Nephron progenitor cell (in vitro differentiated cells): ENCODE measurements around the gene C1orf56.

Source experiments
- DNase-seq: peaks from one replicate; pipeline ENCODE4 v3.0.0; 2021
- H3K27ac Mint-ChIP-seq: 2 replicates; pipeline ENCODE4 v1.8.0; 2021; ENCODE audit warnings: mild to moderate bottlenecking, moderate library complexity, mixed read lengths
- H3K27me3 Mint-ChIP-seq: 2 replicates; pipeline ENCODE4 v1.8.0; 2021; ENCODE audit warnings: mild to moderate bottlenecking, low read depth, mixed read lengths; ENCODE audit not compliant: poor library complexity
- H3K36me3 Mint-ChIP-seq: 2 replicates; pipeline ENCODE4 v1.8.0; 2021; ENCODE audit warnings: low read depth, mixed read lengths
- H3K4me1 Mint-ChIP-seq: 2 replicates; pipeline ENCODE4 v1.8.0; 2021; ENCODE audit warnings: mixed read lengths
- H3K4me3 Mint-ChIP-seq: 2 replicates; pipeline ENCODE4 v1.8.0; 2021; ENCODE audit warnings: mild to moderate bottlenecking, moderate library complexity, mixed read lengths
- H3K9me3 Mint-ChIP-seq: 2 replicates; pipeline ENCODE4 v1.8.0; 2021; ENCODE audit warnings: mild to moderate bottlenecking, moderate library complexity, mixed read lengths
- TF ChIP-seq, protein P1 (sequence below): fragments of 200-600 bp; sonication (generic); IDR thresholded peaks from 2 replicates; pipeline ENCODE4 v1.5.0; 2021; ENCODE audit warnings: antibody characterized with exemption

The C1orf56 gene

DNA sequence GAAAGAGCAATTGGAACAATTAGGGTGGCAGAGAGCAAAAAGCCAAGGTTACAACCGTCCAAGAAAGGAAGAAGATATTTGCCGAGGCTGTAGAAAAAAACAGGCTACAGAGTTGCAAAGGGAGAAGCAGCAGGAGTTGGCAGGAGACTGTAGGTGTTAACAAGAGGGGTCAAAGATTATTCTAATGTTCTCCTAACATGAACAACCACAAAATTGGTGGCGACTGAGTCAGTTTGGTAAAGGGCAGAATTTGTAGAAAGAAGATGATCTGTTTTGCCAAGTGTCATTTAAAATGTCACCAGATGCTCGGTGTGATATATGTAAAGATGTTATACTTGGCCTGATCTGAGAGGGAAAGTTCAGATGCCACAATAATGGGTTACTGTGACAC lies 39.7 kb upstream of the C1orf56 start:
- peak overlapping the region; percentile 99 for H3K27ac Mint-ChIP-seq
- TF ChIP-seq, protein P1, sequence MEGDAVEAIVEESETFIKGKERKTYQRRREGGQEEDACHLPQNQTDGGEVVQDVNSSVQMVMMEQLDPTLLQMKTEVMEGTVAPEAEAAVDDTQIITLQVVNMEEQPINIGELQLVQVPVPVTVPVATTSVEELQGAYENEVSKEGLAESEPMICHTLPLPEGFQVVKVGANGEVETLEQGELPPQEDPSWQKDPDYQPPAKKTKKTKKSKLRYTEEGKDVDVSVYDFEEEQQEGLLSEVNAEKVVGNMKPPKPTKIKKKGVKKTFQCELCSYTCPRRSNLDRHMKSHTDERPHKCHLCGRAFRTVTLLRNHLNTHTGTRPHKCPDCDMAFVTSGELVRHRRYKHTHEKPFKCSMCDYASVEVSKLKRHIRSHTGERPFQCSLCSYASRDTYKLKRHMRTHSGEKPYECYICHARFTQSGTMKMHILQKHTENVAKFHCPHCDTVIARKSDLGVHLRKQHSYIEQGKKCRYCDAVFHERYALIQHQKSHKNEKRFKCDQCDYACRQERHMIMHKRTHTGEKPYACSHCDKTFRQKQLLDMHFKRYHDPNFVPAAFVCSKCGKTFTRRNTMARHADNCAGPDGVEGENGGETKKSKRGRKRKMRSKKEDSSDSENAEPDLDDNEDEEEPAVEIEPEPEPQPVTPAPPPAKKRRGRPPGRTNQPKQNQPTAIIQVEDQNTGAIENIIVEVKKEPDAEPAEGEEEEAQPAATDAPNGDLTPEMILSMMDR: no peak
- peaks cover 6% of the 10 kb centered on the region for H3K27me3 Mint-ChIP-seq
- DNase-seq: no peak
- H3K9me3 Mint-ChIP-seq: no peaks in the 10 kb centered on the region
- H3K36me3 Mint-ChIP-seq: no peaks in the 10 kb centered on the region
- H3K4me1 Mint-ChIP-seq: peaks cover 76% of the 10 kb centered on the region
- H3K4me3 Mint-ChIP-seq: peak overlapping the region; percentile 98

DNA sequence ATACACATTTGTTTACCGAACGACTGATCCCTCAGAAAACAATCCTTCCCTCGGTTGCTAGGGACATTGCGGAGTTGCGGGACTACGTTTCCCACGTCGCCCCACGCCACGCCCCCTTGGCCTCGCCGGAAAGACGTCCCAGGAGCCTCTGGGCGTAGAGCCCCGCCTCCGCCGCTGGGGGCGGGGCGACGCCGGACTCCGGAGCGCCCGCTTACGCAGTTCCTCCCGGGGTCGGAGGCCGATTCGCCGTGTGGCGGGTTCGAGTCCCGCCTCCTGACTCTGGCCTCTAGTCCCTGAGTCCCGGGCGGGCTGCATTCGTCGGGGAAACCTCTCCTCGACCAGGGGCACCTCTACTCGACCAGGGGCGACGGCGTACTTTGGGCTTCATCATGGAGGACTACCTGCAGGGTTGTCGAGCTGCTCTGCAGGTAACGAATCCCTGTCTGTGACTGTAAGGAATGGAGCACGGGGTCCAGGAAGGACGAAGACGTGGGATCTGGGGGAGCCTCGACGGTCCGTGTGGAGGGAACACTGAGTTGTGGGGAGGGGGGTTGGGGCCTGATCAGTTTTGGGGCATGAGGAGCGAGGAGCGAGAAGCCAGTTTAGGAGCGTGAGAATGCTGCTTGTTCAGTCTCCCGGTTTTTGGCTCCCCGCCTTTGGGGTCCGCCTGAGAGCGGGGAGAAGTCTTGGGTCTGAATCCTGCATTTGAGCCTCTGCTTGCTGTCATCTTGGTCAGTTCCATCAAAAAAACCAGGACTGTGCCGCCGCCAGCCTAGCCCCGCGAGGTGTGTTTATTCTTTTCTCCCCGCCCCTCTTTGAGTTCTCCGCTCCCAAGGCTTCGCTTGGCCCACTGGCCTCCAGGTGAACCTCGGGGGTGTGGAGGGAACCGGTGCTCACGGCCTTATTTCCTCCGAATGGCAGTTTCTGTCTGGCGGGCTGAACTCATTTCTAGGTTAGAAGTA lies 39.0 kb upstream of the C1orf56 start, which contains the start of gene PRUNE1:
Gene PRUNE1, plus strand, starts transcription at position 206 of the 962 bp plus-strand sequence. Its CDS starts 184 bp downstream, at position 390.
- H3K4me3 Mint-ChIP-seq: peak within 1 kb of the TSS; percentile 98
- DNase-seq: peak; percentile 96

DNA sequence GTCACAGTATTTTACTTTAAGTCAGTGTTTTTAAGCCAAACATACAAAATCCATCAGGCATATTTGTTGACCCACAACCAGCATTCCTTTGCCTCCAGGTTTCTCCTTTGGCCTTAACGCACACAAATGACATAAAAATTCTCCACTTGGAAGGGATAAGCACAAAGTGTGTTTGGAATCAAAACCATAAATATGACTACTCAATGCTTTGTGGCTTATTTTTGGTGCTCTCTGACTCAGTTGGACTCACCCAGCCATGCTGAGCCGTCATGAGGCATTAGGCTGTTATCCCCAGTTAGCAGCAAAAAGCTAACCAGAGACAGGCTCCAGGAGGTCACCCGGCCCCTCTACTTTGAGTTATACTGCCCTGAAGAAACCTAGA lies 38.4 kb upstream of the C1orf56 start:
- Mint-ChIP-seq H3K27ac (no peak overlapping the region), H3K9me3 (no peaks in the 10 kb centered on the region), H3K4me3 (peak overlapping the region; percentile 98), H3K4me1 (peaks cover 83% of the 10 kb centered on the region), H3K27me3 (peaks cover 6% of the 10 kb centered on the region), H3K36me3 (no peaks in the 10 kb centered on the region)
- DNase-seq: no peak
- TF ChIP-seq, protein P1: no peak

More for the DNA sequence above, 39.0 kb upstream of the C1orf56 start, which contains the start of gene PRUNE1:
- peaks cover 6% of the 10 kb centered on the region for H3K27me3 Mint-ChIP-seq
- TF ChIP-seq, protein P1: no peak
- H3K9me3 Mint-ChIP-seq: no peaks in the 10 kb centered on the region
- no peaks in the 10 kb centered on the region for H3K36me3 Mint-ChIP-seq
- peaks cover 77% of the 10 kb centered on the region for H3K4me1 Mint-ChIP-seq
- H3K27ac Mint-ChIP-seq: peak within 1 kb of the TSS; percentile 99

DNA sequence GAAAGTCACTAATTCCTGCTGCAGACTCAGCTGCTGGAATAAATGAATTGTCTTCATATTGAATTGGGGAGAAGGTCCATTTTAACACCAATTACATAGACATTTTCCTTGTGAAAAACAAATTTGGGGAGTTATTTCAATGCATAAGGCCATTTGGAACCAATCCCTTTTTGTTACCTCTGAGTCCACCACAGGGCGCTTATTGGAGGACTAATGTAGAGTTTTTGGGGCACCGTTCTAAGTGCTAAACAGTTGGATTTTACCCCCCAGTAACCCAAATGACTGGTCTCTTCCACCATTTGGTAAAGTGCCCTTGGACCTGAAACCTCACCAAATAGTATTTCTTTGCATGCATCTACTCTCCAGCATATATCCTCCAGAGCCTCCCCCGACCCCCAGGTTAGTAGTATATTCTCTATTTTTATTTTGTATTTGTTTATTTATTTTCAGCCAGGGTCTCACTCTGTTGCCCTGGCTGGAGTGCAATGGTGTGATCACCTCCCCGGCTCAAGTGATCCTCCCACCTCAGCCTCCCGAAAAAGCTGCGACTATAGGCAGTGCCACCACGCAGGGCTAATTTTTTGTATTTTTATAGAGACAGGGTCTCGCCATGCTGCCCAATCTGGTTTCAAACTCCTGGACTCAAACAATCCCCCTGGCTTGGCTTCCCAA lies 37.7 kb upstream of the C1orf56 start:
- Mint-ChIP-seq H3K27me3 (peaks cover 6% of the 10 kb centered on the region), H3K9me3 (no peaks in the 10 kb centered on the region), H3K27ac (no peak overlapping the region), H3K4me3 (peak overlapping the region; percentile 98), H3K36me3 (no peaks in the 10 kb centered on the region), H3K4me1 (peaks cover 79% of the 10 kb centered on the region)
- no peak for DNase-seq
- TF ChIP-seq, protein P1: no peak

DNA sequence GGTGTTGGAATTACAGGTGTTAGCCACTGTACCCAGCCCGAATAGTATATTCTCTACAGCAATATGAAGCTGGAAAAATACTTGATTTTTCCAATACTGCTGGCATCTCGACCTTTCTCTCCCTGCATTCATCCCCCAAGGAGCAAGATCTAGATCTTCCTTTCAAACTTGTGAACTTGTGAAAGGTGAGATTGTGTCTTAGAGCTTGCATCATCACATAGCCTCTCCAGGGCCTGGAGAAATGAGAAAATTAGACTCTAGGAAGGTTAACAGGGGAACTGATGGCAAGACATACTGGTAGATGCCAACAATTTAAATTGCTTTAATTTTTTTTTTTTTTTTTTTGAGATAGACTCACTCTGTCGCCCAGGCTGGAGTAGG lies 37.2 kb upstream of the C1orf56 start:
- Mint-ChIP-seq H3K27ac (no peak overlapping the region), H3K36me3 (no peaks in the 10 kb centered on the region), H3K4me1 (peaks cover 73% of the 10 kb centered on the region), H3K27me3 (peaks cover 6% of the 10 kb centered on the region), H3K9me3 (no peaks in the 10 kb centered on the region), H3K4me3 (peak overlapping the region; percentile 98)
- TF ChIP-seq, protein P1: no peak
- no peak for DNase-seq
